ENCODE data around the gene MGAT4B.

GRCh38 chr5:179820127-179820482 is 13.4 kb upstream of the MGAT4B start:
- TF ChIP-seq POLR2A (IDR thresholded peaks at IDR 0.05) (no peak), CTCF (IDR thresholded peaks at IDR 0.05) (no peak)
